ENCODE data around the gene GNB1.
"Not testable (repeated sequence)": the region's sequence is repeated elsewhere in the genome, so short reads cannot be mapped to it uniquely, and the experiment has no call there.

Gene GNB1

DNA sequence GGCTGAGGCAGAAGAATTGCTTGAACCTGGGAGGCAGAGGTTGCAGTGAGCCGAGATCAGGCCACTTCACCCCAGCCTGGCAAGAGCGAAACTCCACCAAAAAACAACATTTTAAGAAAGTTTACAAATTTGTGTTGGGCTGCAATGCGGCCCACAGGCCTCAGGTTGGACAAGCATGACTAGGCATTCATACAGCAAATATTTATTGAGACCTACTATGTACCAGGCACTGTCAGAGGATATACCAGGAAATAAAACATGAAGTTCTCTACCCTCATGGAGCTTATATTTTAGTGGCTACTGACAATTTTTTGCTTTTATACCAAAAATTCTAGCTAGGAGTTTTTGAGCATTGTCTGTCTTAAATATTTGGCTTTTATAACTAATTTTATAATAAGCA, 23.7 kb downstream of the GNB1 start:
- no peak for FAIRE-seq
- no peak for DNase-seq (ENCODE audit: extremely low spot score, insufficient read length, low read depth)

DNA sequence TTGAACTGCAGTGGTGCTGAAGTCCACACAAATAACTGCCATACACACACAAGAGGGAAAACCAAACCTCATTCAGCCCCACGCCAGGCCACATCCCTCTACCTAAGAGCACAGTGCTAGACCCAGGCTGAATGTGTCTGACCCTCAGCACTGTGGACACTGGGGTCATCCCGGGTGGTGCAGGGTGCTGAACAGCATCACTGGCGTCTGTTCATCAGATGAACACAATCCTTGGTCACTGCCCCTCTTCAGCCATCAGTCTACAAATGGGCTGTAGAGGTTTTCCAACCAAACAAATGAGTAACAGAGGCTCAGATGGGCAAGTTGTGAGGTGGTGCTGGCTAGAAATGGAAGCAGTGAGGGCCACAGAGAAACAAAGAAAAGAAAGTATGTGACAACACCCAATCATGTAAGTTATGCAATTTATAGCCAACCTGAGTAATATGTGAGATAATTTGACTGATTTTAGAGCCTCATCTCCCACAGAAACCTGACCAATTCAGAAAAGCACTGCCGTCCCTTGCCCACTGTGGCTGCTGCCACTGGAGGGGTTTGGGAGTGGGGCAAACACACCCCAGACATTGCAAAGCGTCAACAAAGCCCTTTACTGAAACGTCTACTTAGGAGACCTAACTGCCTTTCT, 27.9 kb downstream of the GNB1 start:
- no peak for FAIRE-seq
- DNase-seq (ENCODE audit: extremely low spot score, insufficient read length, low read depth), result no peak

DNA sequence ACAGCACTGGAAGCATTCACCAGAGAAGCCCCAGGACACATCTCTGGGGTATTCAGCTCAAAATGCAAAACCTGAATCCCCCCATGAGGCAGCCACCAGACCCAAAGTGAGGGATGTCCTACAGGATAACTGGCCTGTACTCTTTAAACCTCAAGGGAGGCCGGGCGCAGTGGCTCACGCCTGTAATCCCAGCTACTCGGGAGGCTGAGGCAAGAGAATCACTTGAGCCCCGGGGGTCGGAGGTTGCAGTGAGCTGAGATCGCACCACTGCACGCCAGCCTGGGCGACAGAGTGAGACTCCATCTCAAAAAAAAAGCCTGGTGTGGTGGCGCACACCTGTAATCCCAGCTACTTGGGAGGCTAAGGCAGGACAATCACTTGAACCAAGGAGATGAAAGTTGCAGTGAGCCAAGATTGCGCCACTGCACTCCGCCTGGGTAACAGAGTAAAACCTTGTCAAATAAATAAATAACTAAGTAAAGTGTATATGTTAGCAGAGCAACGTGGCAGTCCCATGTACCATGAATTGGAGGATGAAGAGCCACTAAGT, 29.1 kb downstream of the GNB1 start:
- FAIRE-seq; DNase-seq (ENCODE audit: extremely low spot score, insufficient read length, low read depth): not testable (repeated sequence)

DNA sequence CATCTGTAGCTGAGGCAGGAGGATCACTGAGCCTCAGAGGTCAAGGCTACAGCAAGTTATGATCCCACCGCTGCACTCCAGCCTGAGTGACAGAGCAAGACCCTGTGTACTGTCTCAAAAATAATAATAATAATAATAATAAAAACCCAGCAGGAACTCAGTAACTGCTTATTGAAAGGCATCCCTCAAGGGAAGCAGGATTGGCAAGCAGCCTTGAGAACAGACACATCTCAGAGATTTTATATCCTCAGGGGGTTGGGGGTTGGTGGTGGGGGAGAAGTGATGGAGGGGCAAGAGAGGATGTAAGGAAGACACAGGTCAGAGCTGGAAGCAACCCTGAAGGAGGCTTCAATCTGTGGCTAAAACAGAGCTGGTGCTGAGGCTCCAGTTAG, 29.6 kb downstream of the GNB1 start:
- DNase-seq (ENCODE audit: extremely low spot score, insufficient read length, low read depth), result no peak

DNA sequence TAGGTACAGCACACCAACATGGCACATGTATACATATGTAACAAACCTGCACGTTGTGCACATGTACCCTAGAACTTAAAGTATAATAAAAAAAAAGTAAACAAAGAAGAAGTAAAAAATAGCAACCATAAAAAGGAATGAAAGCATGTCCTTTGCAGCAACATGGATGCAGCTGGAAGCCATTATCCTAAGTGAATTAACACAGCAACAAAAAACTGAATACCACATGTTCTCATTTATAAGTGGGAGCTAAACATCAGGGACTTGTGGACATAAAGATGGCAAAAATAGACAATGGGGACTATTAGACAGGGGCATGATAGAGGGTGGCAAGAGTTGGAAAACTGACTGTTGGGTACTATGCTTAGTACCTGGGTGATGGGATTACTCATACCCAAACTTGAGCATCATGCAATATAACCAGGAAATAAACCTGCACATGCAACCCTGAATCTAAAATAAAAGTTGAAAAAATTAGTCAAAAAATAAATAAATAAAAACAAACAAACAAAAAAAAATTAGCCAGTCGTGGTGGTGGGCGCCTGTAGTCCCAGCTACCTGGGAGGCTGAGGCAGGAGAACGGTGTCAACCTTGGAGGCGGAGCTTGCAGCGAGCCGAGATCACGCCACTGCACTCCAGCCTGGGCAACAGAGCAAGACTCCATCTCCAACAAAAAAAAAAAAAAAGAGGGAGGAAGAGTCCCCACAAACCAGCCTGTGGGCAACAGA, 30.8 kb downstream of the GNB1 start:
- DNase-seq (ENCODE audit: extremely low spot score, insufficient read length, low read depth); FAIRE-seq: not testable (repeated sequence)

More for the DNA sequence above, 29.6 kb downstream of the GNB1 start:
- FAIRE-seq, result no peak

DNA sequence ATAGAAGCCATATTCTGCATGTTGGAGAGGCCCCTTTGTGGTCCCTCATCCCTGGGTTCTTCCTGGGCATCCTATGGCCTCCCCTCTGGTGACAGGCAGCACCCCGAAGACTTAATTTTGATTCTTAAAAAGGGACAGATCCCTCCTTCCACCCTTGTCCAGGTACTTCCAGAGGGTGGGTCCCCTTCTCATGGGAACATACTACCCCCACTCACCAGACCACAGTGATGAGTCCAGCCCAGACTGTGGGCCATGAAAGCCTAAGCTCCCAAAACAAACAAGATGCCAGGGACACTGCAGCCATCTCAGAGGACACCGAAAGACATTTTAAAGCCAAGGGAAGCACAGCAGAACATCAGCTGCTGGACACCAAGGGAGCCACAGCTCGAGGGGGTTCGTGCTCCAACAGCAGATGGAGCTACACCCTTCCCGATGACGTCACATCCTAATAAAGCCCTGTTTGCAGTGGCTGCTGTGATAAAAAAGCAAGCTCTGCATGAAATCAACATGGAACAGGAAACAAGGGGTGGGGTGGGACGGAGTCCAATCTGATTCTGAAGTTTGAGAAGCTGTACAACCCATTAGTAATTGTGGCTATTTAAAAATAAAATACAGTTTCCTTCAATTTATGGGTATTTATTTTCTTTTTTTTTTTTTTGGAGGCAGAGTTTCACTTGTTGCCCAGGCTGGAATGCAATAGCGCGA, 32.4 kb downstream of the GNB1 start:
- DNase-seq (ENCODE audit: extremely low spot score, insufficient read length, low read depth) (no peak), FAIRE-seq (no peak)

DNA sequence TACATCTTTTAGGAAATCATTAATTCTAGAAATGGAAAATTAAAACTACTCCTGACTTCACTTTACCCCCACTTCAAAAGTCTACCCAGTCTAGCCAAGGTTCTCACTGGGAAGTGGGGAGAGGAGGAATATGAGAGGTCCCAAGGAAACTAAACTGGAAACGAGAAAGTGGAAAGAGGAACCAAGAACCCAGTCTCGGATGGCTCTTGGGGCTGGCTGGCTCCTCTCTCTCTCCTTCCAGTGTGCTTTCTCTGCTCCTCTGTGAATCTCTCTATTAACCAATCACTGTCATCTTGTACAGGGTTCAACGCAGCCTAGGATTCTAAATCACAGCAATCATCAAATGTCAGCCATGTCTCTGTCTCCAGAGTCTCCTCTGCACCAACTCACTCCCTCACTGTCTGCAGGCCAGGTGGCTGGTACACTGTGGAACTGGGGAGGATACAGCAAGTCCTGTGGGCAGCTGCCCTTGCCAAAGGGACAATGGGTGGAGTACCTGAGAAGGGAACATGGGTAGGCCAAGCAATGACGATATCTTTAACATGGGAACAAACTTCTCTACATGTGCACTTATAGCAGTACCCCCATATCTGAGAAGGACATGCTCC, 33.7 kb downstream of the GNB1 start:
- no peak for DNase-seq (ENCODE audit: extremely low spot score, insufficient read length, low read depth)
- peak; percentile 41 for FAIRE-seq

DNA sequence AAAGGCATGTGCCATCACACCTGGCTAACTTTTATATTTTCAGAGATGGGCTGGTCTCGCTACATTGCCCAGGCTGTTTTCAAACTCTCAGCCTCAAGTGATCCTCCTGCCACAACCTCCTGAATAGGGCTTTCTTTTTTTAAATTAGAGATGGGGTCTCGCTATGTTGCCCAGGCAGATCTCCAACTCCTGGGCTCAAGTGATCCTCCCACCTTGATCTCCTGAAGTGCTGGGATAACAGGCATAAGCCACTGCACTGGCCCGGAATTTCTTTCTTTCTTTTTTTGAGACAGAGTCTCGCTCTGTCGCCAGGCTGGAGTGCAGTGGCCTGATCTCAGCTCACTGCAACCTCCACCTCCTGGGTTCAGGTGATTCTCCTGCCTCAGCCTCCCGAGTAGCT, 34.7 kb downstream of the GNB1 start:
- DNase-seq (ENCODE audit: extremely low spot score, insufficient read length, low read depth); FAIRE-seq: not testable (repeated sequence)

DNA sequence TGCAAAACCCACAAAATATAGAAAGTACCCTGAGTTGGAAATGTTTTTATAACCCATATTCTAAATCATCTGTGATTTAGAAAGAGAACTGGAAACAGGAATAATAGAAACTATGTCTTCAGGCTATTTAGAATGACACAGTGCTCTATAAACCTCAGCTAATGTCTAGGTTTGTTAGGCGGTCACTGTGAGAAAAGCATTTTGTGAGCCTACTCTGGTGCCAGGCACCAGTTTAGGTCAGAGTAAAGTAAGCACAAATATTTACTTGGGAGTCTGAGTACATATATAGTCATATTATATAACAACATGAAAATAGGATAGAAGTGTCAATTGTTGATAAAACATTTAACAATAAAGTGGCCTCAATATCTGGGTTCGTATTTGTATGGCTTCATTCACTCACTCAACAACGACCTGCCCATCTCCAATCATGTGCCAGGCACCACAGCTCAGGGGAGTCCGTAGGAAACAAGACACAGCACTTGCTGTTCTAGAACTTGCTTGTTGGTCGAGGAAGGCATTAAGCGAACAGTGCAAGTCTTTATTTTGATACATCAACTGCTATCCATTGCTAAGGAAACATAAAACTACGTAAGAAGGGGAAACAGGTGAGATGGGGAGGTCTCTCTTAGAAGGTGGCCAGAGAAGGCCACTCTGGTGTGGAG, 37.2 kb downstream of the GNB1 start:
- FAIRE-seq, result no peak
- DNase-seq (ENCODE audit: extremely low spot score, insufficient read length, low read depth), result no peak

DNA sequence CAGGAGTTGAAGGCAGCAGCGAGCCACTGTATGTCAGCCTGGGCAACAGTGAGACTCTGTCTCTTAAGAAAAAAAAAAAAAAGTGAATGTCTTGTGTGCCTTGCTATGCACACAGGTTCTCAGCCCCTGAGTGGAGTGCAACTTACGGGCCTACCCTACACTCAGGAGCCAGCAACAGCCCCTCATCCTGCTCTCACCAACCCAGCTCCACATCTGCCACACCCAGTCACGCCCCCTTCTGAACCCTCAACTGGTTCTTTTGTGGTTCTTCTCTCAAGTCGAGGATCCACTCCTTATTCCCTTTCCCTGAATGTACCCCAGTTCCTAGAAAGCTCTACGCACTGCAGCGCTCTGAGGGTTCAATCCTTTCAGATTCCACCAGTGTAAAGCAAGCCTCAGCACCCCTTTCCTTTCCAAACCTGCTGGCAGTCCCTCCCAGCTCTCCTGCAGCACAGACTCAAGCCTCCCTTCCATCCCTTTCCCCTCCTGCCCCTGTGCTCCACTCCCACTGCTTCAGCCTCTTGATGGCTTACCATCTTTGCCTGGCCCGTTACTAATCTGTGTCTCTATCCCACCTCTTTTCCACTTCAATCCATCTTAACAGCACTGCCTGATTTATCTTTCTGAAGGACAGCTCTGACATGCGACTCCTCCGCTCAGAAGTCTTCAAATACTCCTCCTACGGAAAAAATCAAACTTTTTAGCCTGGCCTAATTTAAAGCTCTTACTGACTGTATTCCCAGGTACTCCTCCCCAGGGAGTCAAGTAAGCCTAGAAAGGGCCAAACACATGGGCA, 38.1 kb downstream of the GNB1 start:
- FAIRE-seq (no peak), DNase-seq (ENCODE audit: extremely low spot score, insufficient read length, low read depth) (no peak)

DNA sequence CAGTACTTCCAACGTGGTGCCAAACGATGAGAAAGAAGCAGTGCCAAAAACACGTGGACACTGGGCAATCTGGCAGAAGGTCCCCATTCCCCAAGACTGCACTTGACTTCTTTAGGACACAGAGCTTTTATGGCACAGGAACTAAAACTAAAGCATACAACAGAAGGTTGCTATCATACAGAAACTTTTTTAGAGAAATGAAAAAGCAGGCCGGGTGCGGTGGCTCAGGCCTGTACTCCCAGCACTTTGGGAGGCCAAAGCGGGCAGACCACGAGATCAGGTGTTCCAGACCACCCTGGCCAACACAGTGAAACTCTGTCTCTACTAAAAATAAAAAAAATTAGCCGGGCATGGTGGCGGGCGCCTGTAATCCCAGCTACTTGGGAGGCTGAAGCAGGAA, 43.0 kb downstream of the GNB1 start:
- DNase-seq (ENCODE audit: extremely low spot score, insufficient read length, low read depth), result no peak
- FAIRE-seq, result peak; percentile 56

DNA sequence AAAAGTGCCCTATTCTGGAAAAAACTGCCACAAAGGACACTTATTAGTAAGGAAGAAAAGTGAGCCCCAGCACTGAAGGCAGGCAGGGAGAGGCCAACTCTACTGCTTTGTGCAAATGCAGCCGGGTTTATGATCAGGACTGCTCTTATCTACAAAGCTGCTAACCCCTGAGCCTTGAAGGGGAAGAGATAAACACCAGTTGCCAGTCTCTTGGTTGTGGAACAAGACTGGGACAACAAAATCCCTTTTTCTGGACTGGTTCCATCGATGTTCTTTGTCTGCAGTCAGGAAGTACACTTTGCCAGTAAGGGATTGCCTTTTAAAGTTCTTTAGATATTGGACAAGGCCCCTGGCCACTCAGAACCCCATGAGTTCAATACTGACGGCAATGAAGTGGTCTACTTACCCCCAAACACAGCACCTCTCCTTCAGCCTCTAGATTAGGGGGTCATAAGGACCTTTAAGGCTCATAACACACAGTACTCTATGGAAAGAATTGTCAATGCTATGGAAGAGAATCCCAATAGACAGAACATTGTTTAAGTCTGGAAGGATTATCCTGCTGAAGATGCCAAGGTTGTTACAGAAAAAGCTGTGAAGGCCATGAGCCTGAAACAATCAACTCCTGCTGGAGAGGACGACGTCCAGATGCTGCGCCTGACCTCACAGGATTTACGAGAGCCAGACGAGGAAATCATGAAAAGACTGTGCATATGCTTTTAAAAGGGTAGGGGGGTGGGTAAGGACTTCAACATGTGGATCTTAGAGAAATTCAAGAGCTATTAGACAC, 43.6 kb downstream of the GNB1 start:
- DNase-seq (ENCODE audit: extremely low spot score, insufficient read length, low read depth), result no peak

DNA sequence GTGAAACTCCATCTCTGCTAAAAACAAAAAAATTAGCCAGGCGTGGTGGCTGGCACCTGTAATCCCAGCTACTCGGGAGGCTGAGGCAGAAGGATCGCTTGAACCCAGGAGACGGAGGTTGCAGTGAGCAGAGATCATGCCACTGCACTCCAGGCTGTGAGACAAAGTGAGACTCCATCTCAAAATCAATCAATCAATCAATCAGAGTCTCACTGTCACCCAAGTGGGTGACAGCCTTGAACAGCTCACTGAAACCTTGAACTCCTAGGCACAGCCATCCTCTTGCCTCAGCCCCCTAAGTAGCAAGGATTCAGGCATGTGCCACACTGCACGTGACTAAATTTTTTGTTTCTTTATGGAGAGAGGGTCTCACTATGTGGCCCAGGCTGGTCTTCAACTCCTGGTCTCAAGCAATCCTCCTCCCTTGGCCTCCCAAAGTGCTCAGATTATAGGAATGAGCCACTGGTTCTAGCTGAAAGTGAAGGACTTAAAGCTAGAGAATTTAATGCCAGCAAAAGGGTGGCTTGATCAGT, 44.4 kb downstream of the GNB1 start:
- DNase-seq (ENCODE audit: extremely low spot score, insufficient read length, low read depth) (no peak), FAIRE-seq (no peak)

More for the DNA sequence above, 43.6 kb downstream of the GNB1 start:
- no peak for FAIRE-seq

DNA sequence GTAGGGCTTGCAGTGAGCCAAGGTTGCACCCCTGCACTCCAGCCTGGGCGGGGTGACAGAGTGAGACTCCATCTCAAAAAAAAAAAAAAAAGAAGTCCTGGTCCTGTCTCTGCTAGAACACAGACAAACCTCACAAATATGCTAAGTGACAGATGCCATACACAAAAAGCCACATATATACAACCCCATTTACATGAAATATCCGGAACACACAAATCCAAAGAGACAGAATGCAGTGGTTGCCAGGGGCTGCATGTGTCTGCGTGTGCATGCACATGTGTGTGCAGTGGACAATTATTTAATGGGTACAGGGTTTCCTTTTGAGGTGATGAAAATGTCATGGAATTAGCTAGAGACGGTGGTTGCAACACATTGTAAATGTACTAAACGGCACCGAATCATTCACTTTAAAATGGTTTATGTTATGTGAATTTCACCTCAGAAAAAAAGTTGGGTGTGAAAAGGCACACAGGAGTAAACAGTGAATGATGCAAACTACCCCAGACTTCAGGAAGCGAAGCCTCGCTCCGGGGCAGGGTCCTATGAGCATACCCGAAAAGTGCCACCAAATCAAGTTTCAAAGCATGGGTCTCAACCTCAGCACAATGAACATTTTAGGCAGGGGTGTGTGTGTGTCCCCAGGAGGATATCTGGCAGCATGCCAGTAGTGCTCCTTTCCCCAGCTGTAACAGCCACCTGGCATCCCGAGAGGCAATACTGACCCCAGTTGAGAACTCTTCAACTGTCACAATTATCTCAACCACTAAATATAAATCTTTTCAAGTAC, 48.3 kb downstream of the GNB1 start:
- no peak for FAIRE-seq
- DNase-seq (ENCODE audit: extremely low spot score, insufficient read length, low read depth), result no peak

DNA sequence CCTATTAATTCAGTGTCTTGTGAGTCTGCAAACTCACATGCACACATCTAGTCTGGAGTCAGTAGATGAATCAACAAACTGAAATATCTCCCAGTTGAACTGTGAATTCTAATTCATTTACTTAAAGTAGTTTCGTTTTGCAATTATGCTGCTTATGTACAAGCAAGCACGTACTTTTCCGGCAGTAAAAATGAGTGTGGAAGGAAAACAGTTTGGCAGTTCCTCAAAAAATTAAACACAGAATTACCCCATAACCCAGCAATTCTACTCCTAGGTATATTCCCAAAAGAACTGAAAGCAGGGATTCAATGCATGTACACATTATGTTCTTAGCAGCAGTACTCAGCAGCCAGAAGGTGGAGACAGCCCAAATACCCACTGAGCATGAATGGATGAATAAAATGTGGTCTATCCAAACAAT, 49.3 kb downstream of the GNB1 start:
- no peak for DNase-seq (ENCODE audit: extremely low spot score, insufficient read length, low read depth)
- FAIRE-seq, result no peak

DNA sequence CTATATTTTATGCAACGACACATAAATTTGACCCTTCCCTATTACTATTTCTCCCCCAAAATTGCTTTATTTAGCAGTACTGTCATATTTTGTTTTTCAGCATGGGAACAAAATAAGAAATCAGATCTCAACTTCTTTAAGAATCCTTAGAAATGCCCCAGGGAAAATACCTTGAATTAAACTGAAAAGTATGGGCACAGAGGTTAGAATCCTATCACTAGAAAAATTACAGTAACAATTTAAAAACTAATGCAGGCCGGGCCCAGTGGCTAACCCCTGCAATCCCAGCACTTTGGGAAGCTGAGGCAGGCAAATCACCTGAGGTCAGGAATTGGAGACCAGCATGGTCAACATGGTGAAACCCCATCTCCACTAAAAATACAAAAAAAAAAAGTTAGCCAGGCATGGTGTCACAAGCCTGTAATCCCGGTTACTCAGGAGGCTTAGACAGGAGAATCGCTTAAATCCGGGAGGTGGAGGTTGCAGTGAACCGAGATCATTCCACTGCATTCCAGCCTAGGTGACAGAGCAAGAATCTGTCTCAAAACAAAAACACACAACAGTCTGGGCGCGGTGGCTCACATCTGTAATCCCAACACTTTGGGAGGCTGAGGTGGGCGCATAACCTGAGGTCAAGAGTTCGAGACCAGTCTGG, 51.4 kb downstream of the GNB1 start:
- DNase-seq (ENCODE audit: extremely low spot score, insufficient read length, low read depth), result no peak
- FAIRE-seq, result no peak

DNA sequence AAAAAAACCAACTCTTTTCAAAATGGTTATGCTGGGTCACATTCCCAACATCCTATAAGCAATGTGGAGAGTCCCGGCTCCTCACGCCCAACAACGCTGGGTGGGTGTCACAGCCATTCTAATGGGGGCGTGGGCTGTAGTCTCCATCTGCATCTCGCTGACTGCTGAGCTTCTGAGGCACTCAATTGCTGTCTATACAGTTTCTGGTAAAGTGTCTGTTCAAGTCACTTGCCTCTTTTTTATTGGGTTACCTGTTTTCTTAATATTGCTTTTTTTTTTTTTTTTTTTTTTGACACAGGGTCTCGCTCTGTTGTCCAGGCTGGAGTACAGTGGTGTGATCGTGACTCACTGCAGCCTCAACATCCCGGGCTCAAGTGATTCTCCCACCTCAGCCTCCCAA, 54.8 kb downstream of the GNB1 start:
- no peak for FAIRE-seq

More for the DNA sequence above, 54.8 kb downstream of the GNB1 start:
- DNase-seq (ENCODE audit: extremely low spot score, insufficient read length, low read depth), result no peak

All from GM18507 (cell line).